ENCODE data around the gene CDCA5.

The CDCA5 gene

GRCh38 chr11:65102142-65103095 lies 18.6 kb upstream of the CDCA5 start:
- no peak overlapping the region for H3K4me3 ChIP-seq
- no peaks in the 10 kb centered on the region for H3K9me3 ChIP-seq (ENCODE audit: low read depth, low read length)
- no peak overlapping the region for H3K9ac ChIP-seq (ENCODE audit: insufficient read length)
- H3K27ac ChIP-seq: no peak overlapping the region
- DNase-seq (ENCODE audit: low read depth, low spot score): no peak
- no peaks in the 10 kb centered on the region for H3K36me3 ChIP-seq (ENCODE audit: insufficient read depth, low read length)
- no peak for TF ChIP-seq FOXP2 (optimal IDR thresholded peaks at IDR 0.05; ENCODE audit: control extremely low read depth, extremely low read length, insufficient read depth)
- no peak for TF ChIP-seq EZH2 (IDR thresholded peaks at IDR 0.05)
- no peak for TF ChIP-seq POLR2AphosphoS5 (IDR thresholded peaks at IDR 0.05; ENCODE audit: borderline replicate concordance, low read depth, low read length)

GRCh38 chr11:65100674-65101350 lies 17.0 kb upstream of the CDCA5 start:
- Histone ChIP-seq H3K9ac (ENCODE audit: insufficient read length) (no peak overlapping the region), H3K9me3 (ENCODE audit: low read depth, low read length) (no peaks in the 10 kb centered on the region), H3K36me3 (ENCODE audit: insufficient read depth, low read length) (no peaks in the 10 kb centered on the region), H3K4me3 (no peak overlapping the region), H3K27ac (no peak overlapping the region)
- TF ChIP-seq EZH2 (IDR thresholded peaks at IDR 0.05): no peak
- no peak for TF ChIP-seq FOXP2 (optimal IDR thresholded peaks at IDR 0.05; ENCODE audit: control extremely low read depth, extremely low read length, insufficient read depth)
- no peak for TF ChIP-seq POLR2AphosphoS5 (IDR thresholded peaks at IDR 0.05; ENCODE audit: borderline replicate concordance, low read depth, low read length)
- no peak for DNase-seq (ENCODE audit: low read depth, low spot score)

- Histone ChIP-seq H3K36me3 (ENCODE audit: insufficient read depth, low read length) (no peaks in the 10 kb centered on the region), H3K27ac (no peak overlapping the region), H3K4me3 (peak overlapping the region; percentile 91), H3K9me3 (ENCODE audit: low read depth, low read length) (no peaks in the 10 kb centered on the region), H3K9ac (ENCODE audit: insufficient read length) (peak overlapping the region; percentile 88)
- no peak for TF ChIP-seq POLR2AphosphoS5 (IDR thresholded peaks at IDR 0.05; ENCODE audit: borderline replicate concordance, low read depth, low read length)
- TF ChIP-seq FOXP2 (optimal IDR thresholded peaks at IDR 0.05; ENCODE audit: control extremely low read depth, extremely low read length, insufficient read depth): no peak
- DNase-seq (ENCODE audit: low read depth, low spot score): no peak
Observed at GRCh38 chr11:65096926-65097325, 13.1 kb upstream of the CDCA5 start.

- TF ChIP-seq EZH2 (IDR thresholded peaks at IDR 0.05) (no peak), FOXP2 (optimal IDR thresholded peaks at IDR 0.05; ENCODE audit: control extremely low read depth, extremely low read length, insufficient read depth) (peak; percentile 86), POLR2AphosphoS5 (IDR thresholded peaks at IDR 0.05; ENCODE audit: borderline replicate concordance, low read depth, low read length) (peak; percentile 81)
- H3K9me3 ChIP-seq (ENCODE audit: low read depth, low read length): no peaks in the 10 kb centered on the region
- peak within 1 kb of the TSS; percentile 88 for H3K9ac ChIP-seq (ENCODE audit: insufficient read length)
- DNase-seq (ENCODE audit: low read depth, low spot score): peak; percentile 76
- H3K27ac ChIP-seq: peak within 1 kb of the TSS; percentile 64; the same call in 1 of the 2 replicates
- no peaks in the 10 kb centered on the region for H3K36me3 ChIP-seq (ENCODE audit: insufficient read depth, low read length)
- H3K4me3 ChIP-seq: peak within 1 kb of the TSS; percentile 91
Observed at GRCh38 chr11:65095974-65096806, 12.3 kb upstream of the CDCA5 start, which contains the start of gene VPS51. TSS of gene VPS51 (plus strand) at chr11:65096214. CDS start at chr11:65096251, 37 bp downstream.

- no peaks in the 10 kb centered on the region for H3K9me3 ChIP-seq (ENCODE audit: low read depth, low read length)
- H3K27ac ChIP-seq: no peak overlapping the region
- H3K36me3 ChIP-seq (ENCODE audit: insufficient read depth, low read length): no peaks in the 10 kb centered on the region
- TF ChIP-seq FOXP2 (optimal IDR thresholded peaks at IDR 0.05; ENCODE audit: control extremely low read depth, extremely low read length, insufficient read depth) (no peak), EZH2 (IDR thresholded peaks at IDR 0.05) (no peak), POLR2AphosphoS5 (IDR thresholded peaks at IDR 0.05; ENCODE audit: borderline replicate concordance, low read depth, low read length) (no peak)
- H3K9ac ChIP-seq (ENCODE audit: insufficient read length): peak overlapping the region; percentile 57
- no peak for DNase-seq (ENCODE audit: low read depth, low spot score)
- peak overlapping the region; percentile 91 for H3K4me3 ChIP-seq
Observed at GRCh38 chr11:65095427-65095826, 11.6 kb upstream of the CDCA5 start.

GRCh38 chr11:65090628-65091027 lies 6.8 kb upstream of the CDCA5 start:
- no peak overlapping the region for H3K27ac ChIP-seq
- H3K9me3 ChIP-seq (ENCODE audit: low read depth, low read length): no peaks in the 10 kb centered on the region
- H3K9ac ChIP-seq (ENCODE audit: insufficient read length): no peak overlapping the region
- no peak for TF ChIP-seq FOXP2 (optimal IDR thresholded peaks at IDR 0.05; ENCODE audit: control extremely low read depth, extremely low read length, insufficient read depth)
- H3K36me3 ChIP-seq (ENCODE audit: insufficient read depth, low read length): no peaks in the 10 kb centered on the region; the same call in 1 of the 2 replicates
- no peak overlapping the region for H3K4me3 ChIP-seq
- DNase-seq (ENCODE audit: low read depth, low spot score): no peak

- H3K9me3 ChIP-seq (ENCODE audit: low read depth, low read length): no peaks in the 10 kb centered on the region
- H3K27ac ChIP-seq: no peak overlapping the region
- H3K4me3 ChIP-seq: no peak overlapping the region
- no peak overlapping the region for H3K9ac ChIP-seq (ENCODE audit: insufficient read length)
- no peak for DNase-seq (ENCODE audit: low read depth, low spot score)
- no peaks in the 10 kb centered on the region; the same call in 1 of the 2 replicates for H3K36me3 ChIP-seq (ENCODE audit: insufficient read depth, low read length)
- TF ChIP-seq EZH2 (IDR thresholded peaks at IDR 0.05) (no peak), FOXP2 (optimal IDR thresholded peaks at IDR 0.05; ENCODE audit: control extremely low read depth, extremely low read length, insufficient read depth) (no peak), POLR2AphosphoS5 (IDR thresholded peaks at IDR 0.05; ENCODE audit: borderline replicate concordance, low read depth, low read length) (no peak)
Observed at GRCh38 chr11:65089621-65090020, 5.8 kb upstream of the CDCA5 start.
